BLaER1 treated with 17β-estradiol and CSF1 and Interleukin-3, amounts not matched to agents 10 nM and 100 nM (cell line): Measurements from ENCODE around the gene SLC39A10.
A peak's percentile ranks its signal among the peaks of the same experiment; 100 is the strongest.

ENCODE experiments used
- H3K27ac ChIP-seq, 11 experiments: shearing (Covaris generic); formaldehyde crosslinking; 2 replicates each; pipeline ENCODE4 v1.8.1; 2022
- H3K27me3 ChIP-seq, 11 experiments: shearing (Covaris generic); formaldehyde crosslinking; 2 replicates each; pipeline ENCODE4 v1.8.1; 2022
- H3K36me3 ChIP-seq, 11 experiments: shearing (Covaris generic); formaldehyde crosslinking; 2 replicates each; pipeline ENCODE4 v1.8.1; 2022
- H3K4me1 ChIP-seq, 10 experiments: shearing (Covaris generic); formaldehyde crosslinking; 2 replicates each; pipeline ENCODE4 v1.8.1; 2022
- H3K4me2 ChIP-seq, 11 experiments: shearing (Covaris generic); formaldehyde crosslinking; 2 replicates each; pipeline ENCODE4 v1.8.1; 2022
- H3K4me3 ChIP-seq, 10 experiments: shearing (Covaris generic); formaldehyde crosslinking; 2 replicates each; pipeline ENCODE4 v1.8.1; 2022
- H3K9ac ChIP-seq, 11 experiments: shearing (Covaris generic); formaldehyde crosslinking; 2 replicates each; pipeline ENCODE4 v1.8.1; 2022
- H3K9me3 ChIP-seq, 11 experiments: shearing (Covaris generic); formaldehyde crosslinking; replicated peaks in 1 of 11; 2 replicates each; pipeline ENCODE4 v1.8.1; 2022
- H4K20me1 ChIP-seq, 11 experiments: shearing (Covaris generic); formaldehyde crosslinking; 2 replicates each; pipeline ENCODE4 v1.8.1; 2022
- Cebpa-rat ChIP-seq, 11 experiments: shearing (Covaris generic); IDR thresholded peaks; 2 replicates each; pipeline ENCODE4 v1.8.1; 2022

Gene SLC39A10

DNA sequence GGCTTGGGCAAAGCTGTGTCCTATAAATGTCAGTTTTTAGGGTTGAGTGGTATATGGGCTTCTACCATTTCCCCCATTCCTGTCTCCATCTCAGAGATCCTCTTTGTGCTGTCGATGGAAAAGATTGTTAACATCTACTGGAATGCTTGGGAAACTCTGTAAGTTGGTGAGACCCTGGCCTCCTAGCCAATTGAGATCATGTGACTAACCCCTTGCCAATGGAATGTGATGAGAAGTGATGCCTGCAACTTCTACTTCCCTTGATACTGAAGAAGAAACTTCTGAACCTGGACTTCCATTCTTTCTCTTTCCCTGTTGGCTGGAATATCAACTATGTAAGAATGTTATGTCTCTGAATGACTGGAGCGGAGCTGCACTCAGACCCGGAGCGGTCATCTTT lies 14.5 kb downstream of the SLC39A10 start:
- TF ChIP-seq Cebpa-rat (IDR thresholded peaks at IDR 0.05) = no peak
- Histone ChIP-seq H3K27me3 (no peaks in the 10 kb centered on the region), H3K4me2 (no peak overlapping the region), H4K20me1 (peaks cover 6 to 81% (median 22%) of the 10 kb centered on the region in 11 experiments; a peak in 17 of 22 replicates), H3K36me3 (peaks cover 7 to 32% (median 16%) of the 10 kb centered on the region in 11 experiments; a peak in 12 of 22 replicates), H3K27ac (no peak overlapping the region), H3K9ac (no peak overlapping the region), H3K9me3 (0 out of 22 replicates have a peak, but pooled peaks cover 0 to 4% (median 0%) of the 10 kb centered on the region in 11 experiments), H3K4me3 (no peak overlapping the region), H3K4me1 (peaks cover 0 to 16% (median under 1%) of the 10 kb centered on the region in 10 experiments; a peak in 7 of 20 replicates)

GRCh38 chr2:195672674-195673073 lies 15.6 kb downstream of the SLC39A10 start:
- H3K9ac ChIP-seq = no peak overlapping the region
- no peak overlapping the region for H3K27ac ChIP-seq
- H3K4me2 ChIP-seq = no peak overlapping the region
- no peaks in the 10 kb centered on the region for H3K27me3 ChIP-seq
- TF ChIP-seq Cebpa-rat (IDR thresholded peaks at IDR 0.05) = no peak
- H3K4me1 ChIP-seq = peaks cover 0 to 22% (median 2%) of the 10 kb centered on the region in 10 experiments; a peak in 8 of 20 replicates
- H3K36me3 ChIP-seq = peaks cover 7 to 32% (median 19%) of the 10 kb centered on the region in 11 experiments; a peak in 12 of 22 replicates
- H3K4me3 ChIP-seq = no peak overlapping the region
- H4K20me1 ChIP-seq = peaks cover 0 to 75% (median 12%) of the 10 kb centered on the region in 11 experiments; a peak in 14 of 22 replicates
- 0 out of 22 replicates have a peak, but pooled peaks cover 0 to 4% (median 0%) of the 10 kb centered on the region in 11 experiments for H3K9me3 ChIP-seq

DNA sequence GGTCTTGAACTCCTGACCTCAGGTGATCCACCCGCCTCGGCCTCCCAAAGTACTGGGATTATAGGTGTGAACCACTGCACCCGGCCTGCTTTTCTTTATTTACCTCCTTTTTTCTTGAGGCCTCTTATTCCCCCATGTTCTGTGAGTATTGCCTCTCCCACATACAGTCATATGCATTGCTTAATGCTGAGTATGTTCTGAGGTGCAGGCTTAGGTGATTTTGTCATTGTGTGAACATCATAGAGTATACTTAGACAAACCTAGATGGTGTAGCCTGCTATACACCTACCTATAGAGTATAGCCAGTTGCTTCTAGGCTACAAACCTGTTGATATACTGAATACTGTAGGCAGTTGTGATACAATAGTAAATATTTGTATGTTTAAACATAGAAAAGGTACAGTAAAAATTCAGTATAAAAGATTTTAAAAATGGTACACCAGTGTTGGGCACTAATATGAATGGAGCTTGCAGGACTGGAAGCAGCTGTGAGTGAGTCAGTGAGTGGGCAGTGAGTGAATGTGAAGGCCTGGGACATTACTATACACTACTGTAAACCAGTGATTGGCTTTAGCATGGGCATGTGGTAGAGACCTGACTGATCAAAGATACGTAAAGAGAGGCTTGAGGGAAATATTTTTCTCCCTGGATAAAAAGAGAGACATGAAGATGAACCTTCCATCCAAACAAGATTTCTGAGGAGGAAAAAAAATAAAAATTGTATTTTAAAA lies 17.6 kb downstream of the SLC39A10 start:
- Histone ChIP-seq H3K9ac (no peak overlapping the region), H3K27ac (no peak overlapping the region), H3K27me3 (no peaks in the 10 kb centered on the region), H3K4me2 (no peak overlapping the region), H3K4me3 (no peak overlapping the region), H3K36me3 (peaks cover 7 to 49% (median 23%) of the 10 kb centered on the region in 11 experiments; a peak in 14 of 22 replicates), H3K4me1 (peaks cover 0 to 23% (median 2%) of the 10 kb centered on the region in 10 experiments; a peak in 8 of 20 replicates), H4K20me1 (peaks cover 0 to 65% (median 8%) of the 10 kb centered on the region in 11 experiments; a peak in 13 of 22 replicates), H3K9me3 (peaks cover 0 to 6% (median 0%) of the 10 kb centered on the region in 11 experiments; a peak in 3 of 22 replicates)
- no peak for TF ChIP-seq Cebpa-rat (IDR thresholded peaks at IDR 0.05)

DNA sequence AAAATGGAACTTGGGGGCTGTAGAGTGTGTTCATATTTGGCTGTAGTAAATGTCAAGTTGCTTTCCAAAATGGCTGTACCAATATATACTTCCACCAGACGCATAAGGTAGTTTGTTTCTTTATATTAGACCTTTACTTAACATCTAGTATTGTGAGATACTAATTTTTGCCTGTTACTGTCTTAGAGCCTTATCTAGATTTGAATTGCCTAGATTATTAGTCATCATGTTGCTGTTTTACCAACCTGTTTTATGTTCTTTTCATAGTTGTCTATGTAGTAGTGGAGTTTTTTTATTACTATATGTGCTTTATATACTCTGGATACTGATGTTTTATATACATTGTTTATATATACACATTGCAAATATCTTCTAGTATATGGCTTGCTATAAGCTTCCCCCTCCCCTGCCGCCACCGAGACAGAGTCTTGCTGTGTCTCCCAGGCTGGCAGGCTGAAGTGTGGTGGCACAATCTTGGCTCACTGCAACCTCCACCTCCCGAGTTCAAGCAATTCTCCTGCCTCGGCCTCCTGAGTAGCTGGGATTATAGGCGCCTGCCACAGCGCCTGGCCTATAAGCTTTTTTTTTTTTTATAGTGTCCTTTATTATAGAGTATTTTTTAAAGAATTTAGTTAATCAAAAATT lies 18.9 kb downstream of the SLC39A10 start:
- Histone ChIP-seq H3K4me2 (no peak overlapping the region), H3K4me1 (peaks cover 0 to 23% (median 2%) of the 10 kb centered on the region in 10 experiments; a peak in 8 of 20 replicates), H3K9ac (no peak overlapping the region), H3K9me3 (peaks cover 4 to 17% (median 11%) of the 10 kb centered on the region in 11 experiments; a peak in 13 of 22 replicates), H3K4me3 (no peak overlapping the region), H4K20me1 (peaks cover 0 to 54% (median 6%) of the 10 kb centered on the region in 11 experiments; a peak in 13 of 22 replicates), H3K27ac (no peak overlapping the region), H3K27me3 (no peaks in the 10 kb centered on the region), H3K36me3 (peaks cover 19 to 61% (median 35%) of the 10 kb centered on the region in 11 experiments)
- no peak for TF ChIP-seq Cebpa-rat (IDR thresholded peaks at IDR 0.05)

GRCh38 chr2:195677290-195677689 lies 20.3 kb downstream of the SLC39A10 start:
- Histone ChIP-seq H3K4me1 (peaks cover 0 to 23% (median 2%) of the 10 kb centered on the region in 10 experiments; a peak in 8 of 20 replicates), H3K36me3 (peaks cover 24 to 67% (median 38%) of the 10 kb centered on the region in 11 experiments), H3K27me3 (no peaks in the 10 kb centered on the region), H3K4me3 (no peak overlapping the region), H4K20me1 (peaks cover 0 to 41% (median 5%) of the 10 kb centered on the region in 11 experiments; a peak in 10 of 22 replicates), H3K9ac (no peak overlapping the region), H3K9me3 (peaks cover 4 to 19% (median 12%) of the 10 kb centered on the region in 11 experiments; a peak in 13 of 22 replicates), H3K4me2 (peak overlapping the region in 5 of 11 experiments; percentile 15 to 40 (median 31); a peak in 4 of 22 replicates), H3K27ac (no peak overlapping the region)
- no peak for TF ChIP-seq Cebpa-rat (IDR thresholded peaks at IDR 0.05)

DNA sequence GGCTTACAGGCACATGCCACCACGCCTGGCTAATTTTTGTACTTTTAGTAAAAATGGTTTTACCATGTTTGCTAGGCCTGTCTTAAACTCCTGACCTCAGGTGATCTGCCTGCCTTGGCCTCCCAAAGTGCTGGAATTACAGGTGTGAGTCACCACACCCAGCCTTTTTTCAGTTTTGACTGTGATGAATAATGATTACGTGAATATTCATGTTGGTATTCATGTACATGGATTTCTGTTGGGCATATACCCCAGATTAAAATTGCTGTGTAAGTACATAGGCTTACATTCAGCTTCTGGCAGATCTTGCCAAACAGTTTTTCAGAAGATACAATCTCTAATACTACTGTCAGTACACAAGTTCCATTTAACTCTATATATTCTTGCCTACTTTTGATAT lies 20.9 kb downstream of the SLC39A10 start:
- peaks cover 0 to 36% (median 5%) of the 10 kb centered on the region in 11 experiments; a peak in 10 of 22 replicates for H4K20me1 ChIP-seq
- H3K27ac ChIP-seq = no peak overlapping the region
- no peak overlapping the region for H3K9ac ChIP-seq
- no peak overlapping the region for H3K4me2 ChIP-seq
- H3K9me3 ChIP-seq = peaks cover 4 to 19% (median 12%) of the 10 kb centered on the region in 11 experiments; a peak in 13 of 22 replicates
- H3K4me3 ChIP-seq = no peak overlapping the region
- peaks cover 24 to 69% (median 40%) of the 10 kb centered on the region in 11 experiments for H3K36me3 ChIP-seq
- H3K4me1 ChIP-seq = peaks cover 0 to 22% (median 2%) of the 10 kb centered on the region in 10 experiments; a peak in 8 of 20 replicates
- no peak for TF ChIP-seq Cebpa-rat (IDR thresholded peaks at IDR 0.05)
- H3K27me3 ChIP-seq = no peaks in the 10 kb centered on the region

GRCh38 chr2:195682077-195682476 lies 25.1 kb downstream of the SLC39A10 start:
- Histone ChIP-seq H4K20me1 (peaks cover 0 to 19% (median 0%) of the 10 kb centered on the region in 11 experiments; a peak in 3 of 22 replicates), H3K4me3 (no peak overlapping the region), H3K27ac (no peak overlapping the region), H3K4me1 (peaks cover 0 to 7% (median 1%) of the 10 kb centered on the region in 10 experiments; a peak in 8 of 20 replicates), H3K4me2 (no peak overlapping the region), H3K36me3 (peaks cover 36 to 84% (median 56%) of the 10 kb centered on the region in 11 experiments), H3K9me3 (peaks cover 4 to 18% (median 12%) of the 10 kb centered on the region in 11 experiments; a peak in 13 of 22 replicates), H3K27me3 (no peaks in the 10 kb centered on the region), H3K9ac (no peak overlapping the region)
- no peak for TF ChIP-seq Cebpa-rat (IDR thresholded peaks at IDR 0.05)

DNA sequence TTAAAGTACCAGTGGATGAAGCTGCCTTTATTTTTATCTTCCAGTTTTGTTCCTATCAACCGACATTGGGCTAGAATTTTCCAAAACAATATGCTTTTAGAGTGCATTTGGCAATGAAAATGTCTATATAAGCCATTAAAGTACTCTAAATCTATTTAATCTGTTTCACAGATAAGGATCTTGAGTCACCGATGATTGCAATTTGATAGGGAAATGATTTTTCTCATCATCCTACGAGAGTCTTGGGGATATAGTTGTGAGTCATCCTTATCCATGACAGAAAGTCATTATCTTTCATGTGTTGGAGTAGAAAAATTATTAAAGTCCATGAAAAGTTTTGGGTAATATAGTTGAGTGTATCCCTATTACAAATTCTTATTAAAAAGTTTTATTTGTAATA lies 26.1 kb downstream of the SLC39A10 start:
- Histone ChIP-seq H3K27ac (no peak overlapping the region), H3K4me3 (no peak overlapping the region), H3K36me3 (peaks cover 36 to 84% (median 57%) of the 10 kb centered on the region in 11 experiments), H4K20me1 (peaks cover 0 to 11% (median 0%) of the 10 kb centered on the region in 11 experiments; a peak in 1 of 22 replicates), H3K9ac (no peak overlapping the region), H3K4me1 (no peaks in the 10 kb centered on the region; a peak in 1 of 20 replicates), H3K27me3 (no peaks in the 10 kb centered on the region), H3K4me2 (no peak overlapping the region), H3K9me3 (peaks cover 4 to 18% (median 12%) of the 10 kb centered on the region in 11 experiments; a peak in 13 of 22 replicates)
- no peak for TF ChIP-seq Cebpa-rat (IDR thresholded peaks at IDR 0.05)
